ENCODE measurements around the gene PURB. TPM values are rescaled to one million over a fixed set of nuclear protein-coding genes. Genes with fewer than 3 reads are reported as not detected.

Gene PURB
- total and polyA plus RNA-seq, 2 experiments from 2014 or later: 1.6 to 17.0 TPM

DNA sequence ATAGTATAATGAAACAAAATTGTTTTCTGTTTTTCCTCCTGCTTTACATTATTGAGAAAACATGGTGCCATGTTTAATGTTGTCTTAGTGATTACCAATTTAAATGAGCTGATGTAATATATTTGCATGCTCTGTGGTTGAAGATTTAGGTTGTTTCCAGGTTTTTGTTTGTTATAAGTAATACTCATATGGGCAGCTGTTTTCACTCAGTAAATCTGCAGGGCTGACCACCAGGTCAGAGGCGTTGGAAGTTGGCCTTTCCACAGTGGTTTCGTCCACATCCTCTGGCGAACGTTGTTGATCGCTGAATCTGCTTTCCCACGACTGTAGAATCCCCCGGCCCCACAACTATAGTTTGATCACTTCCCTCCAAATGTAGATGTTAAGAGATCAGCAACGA, 21.6 kb upstream of the PURB start:
- Histone ChIP-seq H3K4me3 (no peak overlapping the region), H3K9ac (no peak overlapping the region), H3K4me1 (ENCODE audit: insufficient read depth) (no peaks in the 10 kb centered on the region), H3K9me2 (ENCODE audit: insufficient read depth) (no peaks in the 10 kb centered on the region), H2AFZ (no peak overlapping the region), H3K27ac (no peak overlapping the region), H3K9me3 (ENCODE audit: low read depth) (no peaks in the 10 kb centered on the region), H3K79me2 (ENCODE audit: insufficient read depth) (no peaks in the 10 kb centered on the region), H3K27me3 (replicated peaks; ENCODE audit: insufficient read depth) (no peaks in the 10 kb centered on the region), H4K20me1 (ENCODE audit: insufficient read depth) (no peaks in the 10 kb centered on the region), H3K4me2 (ENCODE audit: unreplicated experiment) (no peak overlapping the region), H3F3A (ENCODE audit: insufficient read depth) (no peaks in the 10 kb centered on the region), H3K36me3 (ENCODE audit: low read depth) (no peaks in the 10 kb centered on the region)
- TF ChIP-seq EZH2phosphoT487 (IDR thresholded peaks at IDR 0.05; ENCODE audit: insufficient read depth, low read depth) (no peak), EZH2 (IDR thresholded peaks at IDR 0.05; ENCODE audit: insufficient read depth, poor library complexity, severe bottlenecking) (no peak)
- 76 to 78% methylated on average over 8 of the region's 8 CpGs for WGBS, 2 experiments (ENCODE audit: low coverage in 1 of 2, low lambda C conversion rate in 2 of 2, missing lambda C conversion rate in 2 of 2)
- no peak for DNase-seq
- in situ Hi-C loops (cut with MboI): no loop called here

DNA sequence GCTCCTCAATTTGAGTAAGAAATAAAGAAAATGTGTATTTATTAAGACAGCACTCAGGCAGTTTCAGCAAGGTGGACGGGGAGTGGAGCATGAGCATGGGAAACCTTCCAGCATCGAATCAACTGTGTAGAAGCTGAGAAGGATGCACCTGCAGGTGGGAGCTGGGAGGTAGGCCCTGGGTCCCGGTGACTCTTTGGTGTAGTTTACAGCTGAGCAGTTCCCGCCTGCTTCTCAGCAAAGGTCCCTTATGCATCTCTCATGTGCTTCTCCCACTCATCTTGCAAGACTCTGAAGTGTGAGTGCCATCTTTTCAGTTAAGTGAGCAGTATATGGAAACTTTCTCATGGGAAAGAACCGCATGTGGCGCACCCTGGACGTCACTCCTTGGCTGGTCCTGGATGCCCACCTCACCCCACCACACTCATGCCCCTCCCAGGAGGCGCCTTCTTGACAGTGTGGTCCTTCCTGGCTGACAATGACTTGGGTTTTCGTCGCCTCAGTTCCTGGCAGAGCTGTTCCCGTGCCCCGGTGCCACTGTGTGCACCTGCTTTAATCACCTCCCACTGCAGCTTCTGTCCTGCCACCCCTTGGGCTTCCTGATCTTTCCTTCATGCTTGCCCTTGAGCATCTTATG, 19.8 kb upstream of the PURB start:
- H3K9me3 ChIP-seq (ENCODE audit: low read depth): no peaks in the 10 kb centered on the region
- H3K4me3 ChIP-seq: no peak overlapping the region
- no peak for DNase-seq
- H4K20me1 ChIP-seq (ENCODE audit: insufficient read depth): no peaks in the 10 kb centered on the region
- no peak overlapping the region for H3K4me2 ChIP-seq (ENCODE audit: unreplicated experiment)
- no peaks in the 10 kb centered on the region for H3K79me2 ChIP-seq (ENCODE audit: insufficient read depth)
- H3K9me2 ChIP-seq (ENCODE audit: insufficient read depth): no peaks in the 10 kb centered on the region
- no peak overlapping the region for H3K27ac ChIP-seq
- H2AFZ ChIP-seq: no peak overlapping the region
- no peaks in the 10 kb centered on the region for H3K36me3 ChIP-seq (ENCODE audit: low read depth)
- no peaks in the 10 kb centered on the region for H3F3A ChIP-seq (ENCODE audit: insufficient read depth)
- H3K27me3 ChIP-seq (replicated peaks; ENCODE audit: insufficient read depth): no peaks in the 10 kb centered on the region
- no peak overlapping the region for H3K9ac ChIP-seq
- in situ Hi-C loops (cut with MboI): no loop called here
- TF ChIP-seq EZH2 (IDR thresholded peaks at IDR 0.05; ENCODE audit: insufficient read depth, poor library complexity, severe bottlenecking): no peak
- no peak for TF ChIP-seq EZH2phosphoT487 (IDR thresholded peaks at IDR 0.05; ENCODE audit: insufficient read depth, low read depth)
- 83 to 86% methylated on average over 12 of the region's 12 CpGs for WGBS, 2 experiments (ENCODE audit: low coverage in 1 of 2, low lambda C conversion rate in 2 of 2, missing lambda C conversion rate in 2 of 2)
- no peaks in the 10 kb centered on the region for H3K4me1 ChIP-seq (ENCODE audit: insufficient read depth)

DNA sequence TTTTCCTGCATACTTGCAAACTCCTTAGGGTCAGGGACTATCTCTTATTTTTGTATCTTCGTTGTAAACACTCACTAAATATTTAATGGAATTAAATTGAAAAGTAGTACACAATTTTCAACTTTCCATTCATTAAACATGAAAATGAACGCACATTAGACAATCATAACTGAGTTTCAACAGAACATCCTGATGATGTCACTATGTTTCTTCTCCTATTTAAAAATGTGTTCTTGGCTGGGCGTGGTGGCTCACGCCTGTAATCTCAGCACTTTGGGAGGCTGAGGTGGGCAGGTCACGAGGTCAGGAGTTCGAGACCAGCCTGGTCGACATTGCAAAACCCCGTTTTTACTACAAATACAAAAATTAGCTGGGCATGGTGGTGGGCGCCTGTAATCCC, 14.1 kb upstream of the PURB start:
- Histone ChIP-seq H2AFZ (no peak overlapping the region), H3K4me2 (ENCODE audit: unreplicated experiment) (no peak overlapping the region), H3K27me3 (replicated peaks; ENCODE audit: insufficient read depth) (no peaks in the 10 kb centered on the region), H3K9me3 (ENCODE audit: low read depth) (no peaks in the 10 kb centered on the region), H3K4me1 (ENCODE audit: insufficient read depth) (no peaks in the 10 kb centered on the region), H3F3A (ENCODE audit: insufficient read depth) (peaks cover 8% of the 10 kb centered on the region; the same call in 1 of the 2 replicates), H3K79me2 (ENCODE audit: insufficient read depth) (peaks cover 10% of the 10 kb centered on the region; the same call in 1 of the 2 replicates), H3K9me2 (ENCODE audit: insufficient read depth) (no peaks in the 10 kb centered on the region), H3K9ac (no peak overlapping the region), H3K4me3 (no peak overlapping the region), H3K36me3 (ENCODE audit: low read depth) (no peaks in the 10 kb centered on the region), H3K27ac (no peak overlapping the region), H4K20me1 (ENCODE audit: insufficient read depth) (no peaks in the 10 kb centered on the region)
- WGBS, 2 experiments (ENCODE audit: low coverage in 1 of 2, low lambda C conversion rate in 2 of 2, missing lambda C conversion rate in 2 of 2): 88 to 90% methylated on average over 9 of the region's 9 CpGs
- TF ChIP-seq EZH2 (IDR thresholded peaks at IDR 0.05; ENCODE audit: insufficient read depth, poor library complexity, severe bottlenecking) (no peak), EZH2phosphoT487 (IDR thresholded peaks at IDR 0.05; ENCODE audit: insufficient read depth, low read depth) (no peak)
- no peak for DNase-seq
- in situ Hi-C loops (cut with MboI): no loop called here

DNA sequence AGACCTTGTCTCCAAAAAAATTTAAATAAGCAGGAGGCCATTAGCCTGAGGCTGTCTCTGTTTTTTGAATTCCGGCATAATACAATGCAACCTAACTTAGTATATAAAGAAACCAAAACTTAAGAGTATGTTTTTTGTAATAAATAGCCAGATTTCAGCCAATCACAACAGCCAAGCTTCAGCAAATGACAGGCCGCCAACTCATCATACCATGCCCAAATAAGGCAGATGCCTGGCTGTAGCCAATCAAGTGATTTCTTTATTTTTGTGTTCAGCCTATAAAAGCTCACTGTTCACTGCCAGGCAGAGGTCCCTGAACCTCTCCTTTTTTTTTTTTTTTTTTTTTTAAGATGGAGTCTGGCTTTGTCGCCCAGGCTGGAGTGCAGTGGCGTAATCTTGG, 12.7 kb upstream of the PURB start:
- WGBS, 2 experiments (ENCODE audit: low coverage in 1 of 2, low lambda C conversion rate in 2 of 2, missing lambda C conversion rate in 2 of 2): 82 to 85% methylated on average over 4 of the region's 4 CpGs
- H3K36me3 ChIP-seq (ENCODE audit: low read depth): no peaks in the 10 kb centered on the region
- H3K4me3 ChIP-seq: no peak overlapping the region
- no peak overlapping the region for H3K4me2 ChIP-seq (ENCODE audit: unreplicated experiment)
- no peaks in the 10 kb centered on the region for H3K4me1 ChIP-seq (ENCODE audit: insufficient read depth)
- peaks cover 8% of the 10 kb centered on the region; the same call in 1 of the 2 replicates for H3F3A ChIP-seq (ENCODE audit: insufficient read depth)
- TF ChIP-seq EZH2 (IDR thresholded peaks at IDR 0.05; ENCODE audit: insufficient read depth, poor library complexity, severe bottlenecking): no peak
- no peak overlapping the region for H3K27ac ChIP-seq
- H2AFZ ChIP-seq: no peak overlapping the region
- no peaks in the 10 kb centered on the region for H4K20me1 ChIP-seq (ENCODE audit: insufficient read depth)
- peaks cover 21% of the 10 kb centered on the region for H3K79me2 ChIP-seq (ENCODE audit: insufficient read depth)
- in situ Hi-C loops (cut with MboI): no loop called here
- H3K9me2 ChIP-seq (ENCODE audit: insufficient read depth): no peaks in the 10 kb centered on the region
- no peaks in the 10 kb centered on the region for H3K9me3 ChIP-seq (ENCODE audit: low read depth)
- H3K9ac ChIP-seq: no peak overlapping the region
- DNase-seq: no peak
- H3K27me3 ChIP-seq (replicated peaks; ENCODE audit: insufficient read depth): no peaks in the 10 kb centered on the region
